GM12878 (cell line): ENCODE measurements around the gene HLA-F. TPM values are rescaled to one million over a fixed set of nuclear protein-coding genes. Genes with fewer than 3 reads are reported as not detected.
A peak's percentile ranks its signal among the peaks of the same experiment; 100 is the strongest.

Source experiments
- ATAC-seq: fragments of 200-7000 bp; cut with Tn5 transposase; 3 replicates; pipeline ENCODE4 v1.9.1; 2020; ENCODE audit warnings: mild to moderate bottlenecking, moderate library complexity
- BruUV-seq: library from RNA; stranded (reverse); fragments of 400-500 nt; replicated peaks from 2 replicates; lab custom pipeline; 2021; lab: Mats Ljungman, UMichigan
- CTCF ChIA-PET: fragments of 300-600 bp; sonication (Branson Sonifier 250); formaldehyde crosslinking; extraction: SDS; loops from one replicate; lab custom pipeline; 2021; ENCODE audit warnings: inconsistent platforms; lab: Yijun Ruan, JAX
- POLR2A ChIA-PET: fragments of 350-600 bp; formaldehyde crosslinking; extraction: SDS; loops from one replicate; lab custom pipeline; 2021; ENCODE audit warnings: inconsistent platforms; lab: Charles Lee
- RAD21 ChIA-PET: fragments of 300-600 bp; sonication (Branson Sonifier 250); formaldehyde crosslinking; loops from one replicate; lab custom pipeline; 2023; ENCODE audit warnings: antibody characterized with exemption; ENCODE audit not compliant: unreplicated experiment; lab: Charles Lee
- SMC1A ChIA-PET: fragments of 300-600 bp; sonication (Branson Sonifier 250); formaldehyde crosslinking; loops from one replicate; lab custom pipeline; 2023; ENCODE audit not compliant: unreplicated experiment, uncharacterized antibody; lab: Charles Lee
- DNase-seq: peaks from one replicate; pipeline ENCODE4 v3.0.0-alpha.2; 2011; ENCODE audit warnings: low read depth, low spot score
- FAIRE-seq: peaks from 3 replicates; lab custom pipeline; 2011; peaks lifted over from hg19 to GRCh38; lab: Jason Lieb, UNC
- H2AFZ ChIP-seq: 2 replicates; pipeline ENCODE4 v1.6.0; 2011; ENCODE audit warnings: low read depth, low read length, control low read depth; ENCODE audit not compliant: control insufficient read depth
- H3K27ac ChIP-seq: 2 replicates; pipeline ENCODE4 v1.5.1; 2011; ENCODE audit warnings: control low read depth; ENCODE audit not compliant: control insufficient read depth, insufficient read depth
- H3K27me3 ChIP-seq, 2 experiments: replicated peaks in 1 of 2; 2 replicates each; pipeline versions ENCODE4 v1.6.0 to v1.6.1; 2011; ENCODE audit warnings: low read length in 1 of 2; ENCODE audit not compliant: control insufficient read depth in 2 of 2, insufficient read depth in 2 of 2
- H3K36me3 ChIP-seq, 2 experiments: 2 replicates each; pipeline ENCODE4 v1.5.1; 2011; ENCODE audit warnings: low read length in 1 of 2; ENCODE audit not compliant: control insufficient read depth in 2 of 2, insufficient read depth in 2 of 2
- H3K4me1 ChIP-seq: 2 replicates; pipeline ENCODE4 v1.6.1; 2011; ENCODE audit warnings: mild to moderate bottlenecking, low read length, moderate library complexity, mixed read lengths; ENCODE audit not compliant: control insufficient read depth, insufficient read depth
- H3K4me2 ChIP-seq: 2 replicates; pipeline ENCODE4 v1.6.0; 2011; ENCODE audit warnings: control low read depth; ENCODE audit not compliant: control insufficient read depth, insufficient read depth
- H3K4me3 ChIP-seq: fragments of 200-600 bp; sonication (generic); 2 replicates; pipeline ENCODE4 v1.5.1; 2016
- H3K79me2 ChIP-seq: 2 replicates; pipeline ENCODE4 v1.6.0; 2011; ENCODE audit warnings: low read length; ENCODE audit not compliant: control insufficient read depth, insufficient read depth
- H3K9ac ChIP-seq: 2 replicates; pipeline ENCODE4 v1.8.0; 2011; ENCODE audit warnings: low read length, control low read depth, mixed read lengths; ENCODE audit not compliant: control insufficient read depth, insufficient read depth
- H3K9me3 ChIP-seq: replicated peaks from 3 replicates; pipeline ENCODE4 v1.5.1; 2011; ENCODE audit warnings: mild to moderate bottlenecking, low read length; ENCODE audit not compliant: control insufficient read depth, insufficient read depth
- H4K20me1 ChIP-seq: 2 replicates; pipeline ENCODE4 v1.6.0; 2011; ENCODE audit not compliant: control insufficient read depth, insufficient read depth
- BACH1 ChIP-seq: fragments of 450-650 bp; IDR thresholded peaks from 2 replicates; pipeline ENCODE4 v1.6.1; 2017; ENCODE audit warnings: mild to moderate bottlenecking, borderline replicate concordance
- HDAC6 ChIP-seq: fragments of 200-600 bp; sonication (generic); IDR thresholded peaks from one replicate; pipeline ENCODE4 v1.8.0; 2017; ENCODE audit warnings: antibody characterized with exemption; ENCODE audit not compliant: unreplicated experiment
- JUNB ChIP-seq: IDR thresholded peaks from 2 replicates; pipeline ENCODE4 v1.6.1; 2016; ENCODE audit warnings: antibody characterized with exemption, mild to moderate bottlenecking
- NFIC ChIP-seq: IDR thresholded peaks from 2 replicates; pipeline ENCODE4 v1.6.1; 2012; ENCODE audit warnings: low read depth, mild to moderate bottlenecking, inconsistent platforms, low read length, moderate library complexity
- POLR2AphosphoS2 ChIP-seq: IDR thresholded peaks from 2 replicates; pipeline ENCODE4 v1.6.1; 2011; ENCODE audit warnings: low read depth, mild to moderate bottlenecking, low read length, improper control_type of control experiment, moderate library complexity
- YBX1 ChIP-seq: fragments of 450-650 bp; IDR thresholded peaks from 2 replicates; pipeline ENCODE4 v1.6.1; 2016; ENCODE audit warnings: antibody characterized with exemption
- ZBED1 ChIP-seq: IDR thresholded peaks from 2 replicates; pipeline ENCODE4 v1.6.1; 2016; ENCODE audit warnings: borderline replicate concordance
- WGBS: methylation state at CpG from one replicate; pipeline ENCODE4 v1.1.6; 2016; ENCODE audit warnings: low lambda C conversion rate; ENCODE audit not compliant: insufficient replicate concordance, insufficient coverage; ENCODE audit errors: missing lambda C conversion rate; 5-methylcytosine and 5-hydroxymethylcytosine counted together
- in situ Hi-C: fragments of 300-500 bp; cut with MboI; formaldehyde crosslinking; loops from 9 replicates; pipeline ENCODE4 v1.14.3; 2018; ENCODE audit warnings: mixed read lengths
- intact Hi-C: fragments of 100-400 bp; cut with micrococcal nuclease; formaldehyde crosslinking; loops from one replicate; pipeline ENCODE4 v1.14.2; 2022; ENCODE audit not compliant: unreplicated experiment
- polyA plus RNA-seq, 11 experiments: library from polyadenylated mRNA; depleted of rRNA in 4 of 11; unstranded in 6 of 11; stranded (reverse) in 5 of 11; fragments of >200 nt; fragmentation: Nextera tagmentation in 4 of 11; fragmentation: Illumina TruSeq in 1 of 11; extraction: Ambion mirVana in 4 of 11; extraction: Trizol in 1 of 11; gene quantifications; 1 replicate in 1 of 11; 2 replicates in 10 of 11; pipeline versions ENCODE4 v1.2.1 to v1.2.3, GENCODE V29; 2011 to 2016; ENCODE audit warnings: inconsistent platforms in 2 of 11, missing spikeins in 2 of 11, low read depth in 1 of 11
- total RNA-seq, 4 experiments: library from RNA; depleted of rRNA in 3 of 4; stranded (reverse); fragments of >200 nt in 3 of 4; fragmentation: Illumina TruSeq in 1 of 4; extraction: Trizol in 1 of 4; gene quantifications; 2 replicates each; pipeline versions ENCODE4 v1.2.1 to v1.2.3, GENCODE V29; 2013 to 2021
- TF ChIP-seq, protein P1 (sequence below): IDR thresholded peaks from 2 replicates; pipeline ENCODE4 v1.6.1; 2012; ENCODE audit warnings: low read length, inconsistent platforms

HLA-F gene
- total and polyA plus RNA-seq, 10 of the 15 experiments (the other 5 are each of a cell fraction or from before 2014, with no cell fraction given), result 30.1 to 342 (median 145) TPM

DNA sequence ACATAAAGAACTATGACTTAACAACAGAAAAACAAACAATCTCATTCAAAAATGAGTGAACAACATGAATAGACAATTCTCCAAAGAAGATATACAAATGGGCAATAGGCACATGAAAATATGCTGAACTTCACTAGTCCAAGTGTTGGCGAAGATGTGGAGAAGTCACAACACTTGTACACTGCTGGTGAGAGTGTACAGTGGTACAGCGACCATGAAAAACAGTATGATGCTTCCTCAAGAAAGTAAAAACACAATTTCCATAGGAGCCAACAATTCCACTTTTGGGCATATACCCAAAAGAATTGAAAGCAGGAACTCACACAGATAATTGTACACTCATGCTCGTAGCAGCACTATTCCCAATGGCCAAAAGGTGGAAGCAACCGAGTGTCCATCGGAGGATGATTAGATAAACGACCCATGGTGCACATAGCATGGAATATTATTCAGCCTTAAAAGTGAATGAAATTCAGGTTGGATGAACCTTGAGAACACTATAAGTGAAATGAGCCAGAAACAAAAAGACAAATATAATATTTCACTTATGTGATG, 6.6 kb downstream of the HLA-F start:
- Histone ChIP-seq H3K9me3 (no peaks in the 10 kb centered on the region), H3K4me2 (no peak overlapping the region), H3K79me2 (peaks cover 17% of the 10 kb centered on the region), H3K27ac (no peak overlapping the region), H4K20me1 (peaks cover 9% of the 10 kb centered on the region)
- no peak for DNase-seq
- BruUV-seq, result no TSS peak
- CTCF ChIA-PET, result interaction anchor here (3.7 kb wide), 1 partner anchor 7 kb away, joined by 24 read pairs; no protein-coding TSS in a partner anchor
- TF ChIP-seq ZBED1, result 0 out of 2 replicates have a peak, but pooled peaks have one; percentile 36
- TF ChIP-seq BACH1, result 0 out of 2 replicates have a peak, but pooled peaks have one; percentile 12
- TF ChIP-seq YBX1, result no peak
- no peak for TF ChIP-seq HDAC6
- peak; percentile 18; the same call in 1 of the 2 replicates for TF ChIP-seq NFIC
- TF ChIP-seq JUNB, result no peak
- 0 out of 2 replicates have a peak, but pooled peaks have one; percentile 85 for TF ChIP-seq POLR2AphosphoS2
- TF ChIP-seq, protein P1, sequence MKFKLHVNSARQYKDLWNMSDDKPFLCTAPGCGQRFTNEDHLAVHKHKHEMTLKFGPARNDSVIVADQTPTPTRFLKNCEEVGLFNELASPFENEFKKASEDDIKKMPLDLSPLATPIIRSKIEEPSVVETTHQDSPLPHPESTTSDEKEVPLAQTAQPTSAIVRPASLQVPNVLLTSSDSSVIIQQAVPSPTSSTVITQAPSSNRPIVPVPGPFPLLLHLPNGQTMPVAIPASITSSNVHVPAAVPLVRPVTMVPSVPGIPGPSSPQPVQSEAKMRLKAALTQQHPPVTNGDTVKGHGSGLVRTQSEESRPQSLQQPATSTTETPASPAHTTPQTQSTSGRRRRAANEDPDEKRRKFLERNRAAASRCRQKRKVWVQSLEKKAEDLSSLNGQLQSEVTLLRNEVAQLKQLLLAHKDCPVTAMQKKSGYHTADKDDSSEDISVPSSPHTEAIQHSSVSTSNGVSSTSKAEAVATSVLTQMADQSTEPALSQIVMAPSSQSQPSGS, result no peak
- TF ChIP-seq, all 136 proteins: peak for 4
- ChIA-PET SMC1A (no interaction called here), POLR2A (no interaction called here), RAD21 (no interaction called here)
- in situ Hi-C loops (no loop called here), intact Hi-C loops (loop anchor here (10.0 kb wide), 1 partner anchor 215 kb away; the partner anchor contains the start of gene HLA-A)
- FAIRE-seq (no peak), ATAC-seq (no peak)
- peaks cover 11 to 28% of the 10 kb centered on the region in 2 experiments for H3K36me3 ChIP-seq
- H3K4me3 ChIP-seq, result no peak overlapping the region
- no peak overlapping the region for H3K9ac ChIP-seq
- H3K4me1 ChIP-seq, result peaks cover 11% of the 10 kb centered on the region
- no peak overlapping the region for H2AFZ ChIP-seq
- 70% methylated on average over 6 of the region's 6 CpGs for WGBS
- H3K27me3 ChIP-seq, result no peaks in the 10 kb centered on the region
